Glutamatergic neuron (in vitro differentiated cells): ENCODE data around the gene AGFG1. TPM values are rescaled to one million over a fixed set of nuclear protein-coding genes. Genes with fewer than 3 reads are reported as not detected.
"Not testable (repeated sequence)": the region's sequence is repeated elsewhere in the genome, so short reads cannot be mapped to it uniquely, and the experiment has no call there.

ENCODE experiments used
- DNase-seq: peaks from one replicate; pipeline ENCODE4 v3.0.0; 2022
- H3K27ac Mint-ChIP-seq: one replicate; pipeline ENCODE4 v1.8.0; 2020; ENCODE audit warnings: mild to moderate bottlenecking, mixed read lengths, inconsistent platforms; ENCODE audit not compliant: unreplicated experiment
- H3K27me3 Mint-ChIP-seq: one replicate; pipeline ENCODE4 v1.8.0; 2020; ENCODE audit warnings: mild to moderate bottlenecking, moderate library complexity, mixed read lengths, inconsistent platforms; ENCODE audit not compliant: unreplicated experiment
- H3K36me3 Mint-ChIP-seq: one replicate; pipeline ENCODE4 v1.8.0; 2020; ENCODE audit warnings: mild to moderate bottlenecking, mixed read lengths, inconsistent platforms; ENCODE audit not compliant: unreplicated experiment
- H3K4me1 Mint-ChIP-seq: one replicate; pipeline ENCODE4 v1.8.0; 2020; ENCODE audit warnings: mild to moderate bottlenecking, low read depth, mixed read lengths, inconsistent platforms; ENCODE audit not compliant: unreplicated experiment
- H3K4me3 Mint-ChIP-seq: one replicate; pipeline ENCODE4 v1.8.0; 2020; ENCODE audit warnings: mild to moderate bottlenecking, mixed read lengths, inconsistent platforms; ENCODE audit not compliant: unreplicated experiment
- H3K9me3 Mint-ChIP-seq: one replicate; pipeline ENCODE4 v1.8.0; 2020; ENCODE audit warnings: mild to moderate bottlenecking, moderate library complexity, mixed read lengths, inconsistent platforms; ENCODE audit not compliant: unreplicated experiment
- total RNA-seq: library from RNA; stranded (reverse); fragmentation: NEBNext Ultra II Directional; extraction: Animal tissue kit (Norgen Biotek cat#: 25700); gene quantifications from one replicate; pipeline ENCODE4 v1.2.1, GENCODE V29; 2021; ENCODE audit not compliant: unreplicated experiment
- TF ChIP-seq, protein P1 (sequence below): fragments of 200-600 bp; sonication (generic); IDR thresholded peaks from one replicate; pipeline ENCODE4 v1.5.0; 2021; ENCODE audit not compliant: partially characterized antibody, unreplicated experiment

The AGFG1 gene
- total RNA-seq, 1 donor from 2014 or later, result 108 TPM

- Mint-ChIP-seq H3K36me3 (no peaks in the 10 kb centered on the region), H3K27me3 (no peaks in the 10 kb centered on the region), H3K4me1 (no peaks in the 10 kb centered on the region), H3K9me3 (no peaks in the 10 kb centered on the region), H3K27ac (no peak overlapping the region), H3K4me3 (no peak overlapping the region)
- no peak for DNase-seq
- TF ChIP-seq, protein P1, sequence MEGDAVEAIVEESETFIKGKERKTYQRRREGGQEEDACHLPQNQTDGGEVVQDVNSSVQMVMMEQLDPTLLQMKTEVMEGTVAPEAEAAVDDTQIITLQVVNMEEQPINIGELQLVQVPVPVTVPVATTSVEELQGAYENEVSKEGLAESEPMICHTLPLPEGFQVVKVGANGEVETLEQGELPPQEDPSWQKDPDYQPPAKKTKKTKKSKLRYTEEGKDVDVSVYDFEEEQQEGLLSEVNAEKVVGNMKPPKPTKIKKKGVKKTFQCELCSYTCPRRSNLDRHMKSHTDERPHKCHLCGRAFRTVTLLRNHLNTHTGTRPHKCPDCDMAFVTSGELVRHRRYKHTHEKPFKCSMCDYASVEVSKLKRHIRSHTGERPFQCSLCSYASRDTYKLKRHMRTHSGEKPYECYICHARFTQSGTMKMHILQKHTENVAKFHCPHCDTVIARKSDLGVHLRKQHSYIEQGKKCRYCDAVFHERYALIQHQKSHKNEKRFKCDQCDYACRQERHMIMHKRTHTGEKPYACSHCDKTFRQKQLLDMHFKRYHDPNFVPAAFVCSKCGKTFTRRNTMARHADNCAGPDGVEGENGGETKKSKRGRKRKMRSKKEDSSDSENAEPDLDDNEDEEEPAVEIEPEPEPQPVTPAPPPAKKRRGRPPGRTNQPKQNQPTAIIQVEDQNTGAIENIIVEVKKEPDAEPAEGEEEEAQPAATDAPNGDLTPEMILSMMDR, result no peak
Observed at GRCh38 chr2:227528803-227529202, 56.8 kb downstream of the AGFG1 start.

DNA sequence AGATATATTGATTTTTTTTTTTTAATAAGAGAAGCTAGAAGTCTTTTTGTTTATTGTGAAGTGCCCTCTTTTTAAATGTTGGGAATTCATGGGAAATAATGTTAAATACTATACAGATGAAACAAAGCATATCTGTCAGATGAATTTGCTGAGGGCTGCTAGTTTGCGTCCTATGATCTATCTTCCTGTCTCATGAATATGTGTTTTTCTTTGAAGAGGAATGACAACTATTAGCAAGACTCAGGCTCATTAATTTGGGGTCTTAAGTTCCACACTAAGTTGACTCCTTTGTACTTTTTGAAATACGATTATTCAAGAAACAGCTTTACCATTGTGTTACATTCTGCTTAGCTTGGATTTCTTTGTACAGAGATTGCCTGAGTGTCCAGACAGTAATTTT lies 57.9 kb downstream of the AGFG1 start:
- no peak overlapping the region for H3K27ac Mint-ChIP-seq
- DNase-seq, result no peak
- no peaks in the 10 kb centered on the region for H3K9me3 Mint-ChIP-seq
- H3K4me1 Mint-ChIP-seq, result no peaks in the 10 kb centered on the region
- no peak overlapping the region for H3K4me3 Mint-ChIP-seq
- H3K27me3 Mint-ChIP-seq, result no peaks in the 10 kb centered on the region
- TF ChIP-seq, protein P1, result no peak
- H3K36me3 Mint-ChIP-seq, result no peaks in the 10 kb centered on the region

DNA sequence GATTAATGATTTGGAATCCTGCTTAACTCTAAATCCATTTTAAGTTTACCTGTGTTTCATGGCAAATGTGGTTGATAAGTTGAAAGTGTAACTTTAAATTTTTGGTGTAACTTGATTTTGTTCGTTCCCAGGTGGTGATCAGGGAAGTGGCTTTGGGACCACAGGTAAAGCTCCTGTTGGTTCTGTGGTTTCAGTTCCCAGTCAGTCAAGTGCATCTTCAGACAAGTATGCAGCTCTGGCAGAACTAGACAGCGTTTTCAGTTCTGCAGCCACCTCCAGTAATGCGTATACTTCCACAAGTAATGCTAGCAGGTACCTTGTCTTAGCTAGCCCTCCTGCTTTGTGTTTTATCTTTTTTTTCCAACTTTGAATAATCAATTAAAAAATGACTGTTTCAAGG lies 62.8 kb downstream of the AGFG1 start:
- H3K36me3 Mint-ChIP-seq, result no peaks in the 10 kb centered on the region
- H3K9me3 Mint-ChIP-seq, result no peaks in the 10 kb centered on the region
- TF ChIP-seq, protein P1, result no peak
- H3K27ac Mint-ChIP-seq, result no peak overlapping the region
- no peaks in the 10 kb centered on the region for H3K27me3 Mint-ChIP-seq
- H3K4me3 Mint-ChIP-seq, result no peak overlapping the region
- H3K4me1 Mint-ChIP-seq, result no peaks in the 10 kb centered on the region
- DNase-seq, result no peak

DNA sequence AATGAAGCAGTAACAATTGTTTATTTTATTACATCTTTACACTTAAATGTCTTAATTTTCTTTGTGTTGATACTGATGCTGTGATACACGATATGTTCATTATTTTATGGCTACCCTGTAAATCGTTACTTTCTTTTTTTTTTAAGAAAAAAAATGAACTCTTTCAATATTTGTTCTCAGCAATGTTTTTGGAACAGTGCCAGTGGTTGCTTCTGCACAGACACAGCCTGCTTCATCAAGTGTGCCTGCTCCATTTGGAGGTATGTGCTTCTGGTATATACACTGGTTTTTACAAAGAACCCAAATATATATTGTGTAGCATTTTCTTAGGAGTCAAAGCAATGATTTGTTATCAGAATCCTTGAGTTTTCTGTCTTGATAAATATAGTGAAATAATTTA lies 64.5 kb downstream of the AGFG1 start:
- peaks cover 6% of the 10 kb centered on the region for H3K9me3 Mint-ChIP-seq
- DNase-seq, result no peak

GRCh38 chr2:227539465-227539956 lies 67.6 kb downstream of the AGFG1 start:
- Mint-ChIP-seq H3K4me3 (no peak overlapping the region), H3K27ac (no peak overlapping the region), H3K4me1 (no peaks in the 10 kb centered on the region), H3K9me3 (peaks cover 20% of the 10 kb centered on the region), H3K36me3 (peaks cover 38% of the 10 kb centered on the region), H3K27me3 (peaks cover 13% of the 10 kb centered on the region)
- TF ChIP-seq, protein P1, result no peak
- no peak for DNase-seq

More for the DNA sequence above, 64.5 kb downstream of the AGFG1 start:
- peaks cover 4% of the 10 kb centered on the region for H3K27me3 Mint-ChIP-seq
- H3K4me3 Mint-ChIP-seq, result no peak overlapping the region
- H3K36me3 Mint-ChIP-seq, result peaks cover 14% of the 10 kb centered on the region
- TF ChIP-seq, protein P1, result no peak
- H3K27ac Mint-ChIP-seq, result no peak overlapping the region
- no peaks in the 10 kb centered on the region for H3K4me1 Mint-ChIP-seq

GRCh38 chr2:227540352-227540751 lies 68.4 kb downstream of the AGFG1 start:
- H3K27ac Mint-ChIP-seq, H3K4me1 Mint-ChIP-seq, DNase-seq, H3K4me3 Mint-ChIP-seq: not testable (repeated sequence)
- H3K36me3 Mint-ChIP-seq, result peaks cover 46% of the 10 kb centered on the region
- peaks cover 13% of the 10 kb centered on the region for H3K27me3 Mint-ChIP-seq
- peaks cover 20% of the 10 kb centered on the region for H3K9me3 Mint-ChIP-seq
